ENCODE data around the gene PYM1. TPM values are rescaled to one million over a fixed set of nuclear protein-coding genes. Genes with fewer than 3 reads are reported as not detected.

The PYM1 gene
- total RNA-seq, 1 donor from 2014 or later = 41.7 TPM

DNA sequence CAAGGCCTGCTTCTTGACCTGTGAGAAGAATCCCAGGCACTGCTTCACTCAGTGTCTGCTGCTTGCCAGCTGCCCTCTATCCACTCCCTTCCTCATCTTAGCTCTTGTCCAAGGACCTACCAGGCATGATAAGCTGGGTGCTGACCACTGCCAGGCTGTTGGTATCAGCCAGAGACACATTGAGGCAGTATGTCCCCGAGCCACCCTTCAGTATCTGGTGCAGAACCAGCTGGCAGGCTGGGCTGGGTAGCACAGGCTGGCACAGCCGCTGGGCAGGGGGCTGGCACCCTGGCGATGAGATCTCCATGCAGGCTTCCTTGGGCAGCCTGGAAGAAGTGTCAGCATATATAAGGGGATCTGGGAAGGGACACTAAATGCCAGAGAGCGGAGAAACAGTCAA, 27.6 kb upstream of the PYM1 start:
- Mint-ChIP-seq H3K27ac (no peak overlapping the region), H3K4me3 (no peak overlapping the region), H3K9me3 (no peaks in the 10 kb centered on the region), H3K4me1 (no peaks in the 10 kb centered on the region), H3K36me3 (ENCODE audit: low read depth) (peaks cover 37% of the 10 kb centered on the region), H3K27me3 (no peaks in the 10 kb centered on the region)
- DNase-seq (no peak), ATAC-seq (ENCODE audit: low read depth) (no peak)
- POLR2A ChIA-PET = interaction anchor here (0.9 kb wide), 1 partner anchor 25 kb away, joined by 3 read pairs; no protein-coding TSS in a partner anchor
- CTCF ChIA-PET = interaction anchor here (1.3 to 1.6 kb wide), 2 partner anchors 15 to 40 kb away, joined by 4 read pairs; no protein-coding TSS in a partner anchor
- intact Hi-C loops (cut with micrococcal nuclease) = no loop called here
- TF ChIP-seq, protein P1, sequence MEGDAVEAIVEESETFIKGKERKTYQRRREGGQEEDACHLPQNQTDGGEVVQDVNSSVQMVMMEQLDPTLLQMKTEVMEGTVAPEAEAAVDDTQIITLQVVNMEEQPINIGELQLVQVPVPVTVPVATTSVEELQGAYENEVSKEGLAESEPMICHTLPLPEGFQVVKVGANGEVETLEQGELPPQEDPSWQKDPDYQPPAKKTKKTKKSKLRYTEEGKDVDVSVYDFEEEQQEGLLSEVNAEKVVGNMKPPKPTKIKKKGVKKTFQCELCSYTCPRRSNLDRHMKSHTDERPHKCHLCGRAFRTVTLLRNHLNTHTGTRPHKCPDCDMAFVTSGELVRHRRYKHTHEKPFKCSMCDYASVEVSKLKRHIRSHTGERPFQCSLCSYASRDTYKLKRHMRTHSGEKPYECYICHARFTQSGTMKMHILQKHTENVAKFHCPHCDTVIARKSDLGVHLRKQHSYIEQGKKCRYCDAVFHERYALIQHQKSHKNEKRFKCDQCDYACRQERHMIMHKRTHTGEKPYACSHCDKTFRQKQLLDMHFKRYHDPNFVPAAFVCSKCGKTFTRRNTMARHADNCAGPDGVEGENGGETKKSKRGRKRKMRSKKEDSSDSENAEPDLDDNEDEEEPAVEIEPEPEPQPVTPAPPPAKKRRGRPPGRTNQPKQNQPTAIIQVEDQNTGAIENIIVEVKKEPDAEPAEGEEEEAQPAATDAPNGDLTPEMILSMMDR (IDR thresholded peaks at IDR 0.05) = no peak

DNA sequence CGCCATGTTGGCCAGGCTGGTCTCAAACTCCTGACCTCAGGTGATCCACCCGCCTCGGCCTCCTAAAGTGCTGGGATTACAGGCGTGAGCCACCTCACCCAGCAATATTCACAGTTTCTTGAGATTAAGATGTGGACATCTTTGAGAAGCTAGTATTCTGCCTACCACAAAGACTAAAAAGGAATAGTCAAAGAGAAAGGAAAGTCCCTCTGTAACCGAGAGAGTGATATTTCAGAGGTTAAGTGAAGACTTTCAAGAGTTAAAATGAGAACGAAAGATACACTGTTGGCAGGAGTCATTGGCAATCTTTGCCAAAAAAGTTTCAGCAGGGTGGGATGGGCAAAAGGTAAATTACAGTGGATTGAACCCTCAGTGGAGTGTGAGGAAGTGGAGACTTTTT, 18.9 kb upstream of the PYM1 start:
- Mint-ChIP-seq H3K4me1 (no peaks in the 10 kb centered on the region), H3K4me3 (no peak overlapping the region), H3K9me3 (no peaks in the 10 kb centered on the region), H3K36me3 (ENCODE audit: low read depth) (peaks cover 74% of the 10 kb centered on the region), H3K27ac (peak overlapping the region; percentile 3), H3K27me3 (no peaks in the 10 kb centered on the region)
- ATAC-seq (ENCODE audit: low read depth) (no peak), DNase-seq (no peak)
- TF ChIP-seq, protein P1 (IDR thresholded peaks at IDR 0.05) = no peak
- ChIA-PET CTCF (no interaction called here), POLR2A (interaction anchor here (0.7 to 0.8 kb wide), 2 partner anchors 14 to 27 kb away, joined by 4 to 9 read pairs; partner anchors contain the start of gene RAB5B)
- intact Hi-C loops (cut with micrococcal nuclease) = no loop called here

DNA sequence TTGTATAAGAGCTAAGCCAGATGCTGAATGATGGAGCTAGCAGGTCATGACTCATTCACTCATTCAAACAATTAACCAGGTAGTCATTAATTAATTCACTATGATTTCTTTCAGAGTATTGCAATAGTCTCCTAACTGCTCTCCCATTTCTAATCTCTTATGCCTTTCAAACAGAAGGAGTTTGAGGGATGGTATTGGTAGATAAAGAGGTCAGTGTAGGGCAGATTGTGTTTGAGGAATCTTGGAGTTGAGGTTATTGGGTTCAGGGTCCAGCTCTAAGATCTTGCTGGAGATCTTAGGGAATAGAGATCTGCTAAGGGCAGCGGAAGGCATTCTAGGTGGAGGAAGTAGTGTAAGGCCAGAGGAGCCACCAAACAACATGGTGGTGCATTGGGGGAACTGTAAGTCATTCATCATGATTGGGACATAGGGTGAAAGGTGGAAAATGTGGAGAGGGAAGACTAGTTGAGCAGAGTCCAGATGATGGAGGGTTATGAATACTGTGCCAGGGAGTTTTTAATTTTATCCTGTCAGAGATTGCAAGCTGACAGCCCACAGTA, 15.0 kb upstream of the PYM1 start:
- H3K27me3 Mint-ChIP-seq = no peaks in the 10 kb centered on the region
- H3K9me3 Mint-ChIP-seq = no peaks in the 10 kb centered on the region
- peaks cover 86% of the 10 kb centered on the region for H3K36me3 Mint-ChIP-seq (ENCODE audit: low read depth)
- intact Hi-C loops (cut with micrococcal nuclease) = no loop called here
- ATAC-seq (ENCODE audit: low read depth) (no peak), DNase-seq (no peak)
- H3K4me3 Mint-ChIP-seq = no peak overlapping the region
- POLR2A ChIA-PET = interaction anchor here (0.5 to 1.2 kb wide), 4 partner anchors 16 to 168 kb away, joined by 3 to 4 read pairs (median 3); partner anchors contain the start of genes ORMDL2 and SARNP
- H3K27ac Mint-ChIP-seq = no peak overlapping the region
- H3K4me1 Mint-ChIP-seq = peaks cover 10% of the 10 kb centered on the region
- TF ChIP-seq, protein P1 (IDR thresholded peaks at IDR 0.05) = no peak
- CTCF ChIA-PET = interaction anchor here (1.0 to 1.4 kb wide), 4 partner anchors 8 to 204 kb away, joined by 3 to 6 read pairs (median 4); partner anchors contain the start of gene SARNP

DNA sequence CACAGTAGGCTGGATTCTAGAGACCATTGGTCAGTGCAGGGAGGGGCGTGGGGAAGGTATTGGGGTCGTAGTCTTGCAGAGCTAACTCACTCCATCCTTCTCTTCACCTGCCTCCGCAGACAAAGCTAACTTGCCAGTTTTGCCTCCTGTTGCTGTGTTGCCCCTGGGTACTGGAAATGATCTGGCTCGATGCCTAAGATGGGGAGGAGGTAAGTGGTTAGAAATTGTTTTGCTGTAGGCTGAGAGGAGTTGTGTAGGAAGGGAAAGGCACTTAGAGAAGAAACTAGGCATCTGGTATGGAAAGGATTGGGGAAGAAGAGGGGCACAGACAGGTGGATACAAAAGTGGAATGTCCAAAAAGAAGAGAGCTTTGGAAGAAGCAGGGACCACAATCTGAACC, 14.4 kb upstream of the PYM1 start:
- peak overlapping the region; percentile 51 for H3K27ac Mint-ChIP-seq
- POLR2A ChIA-PET = interaction anchor here (0.5 to 1.2 kb wide), 4 partner anchors 15 to 168 kb away, joined by 3 to 4 read pairs (median 3); partner anchors contain the start of genes ORMDL2 and SARNP
- H3K9me3 Mint-ChIP-seq = no peaks in the 10 kb centered on the region
- ATAC-seq (ENCODE audit: low read depth) (no peak), DNase-seq (no peak)
- TF ChIP-seq, protein P1 (IDR thresholded peaks at IDR 0.05) = no peak
- CTCF ChIA-PET = interaction anchor here (0.6 to 1.4 kb wide), 5 partner anchors 8 to 203 kb away, joined by 3 to 6 read pairs (median 4); partner anchors contain the start of gene SARNP
- peaks cover 88% of the 10 kb centered on the region for H3K36me3 Mint-ChIP-seq (ENCODE audit: low read depth)
- intact Hi-C loops (cut with micrococcal nuclease) = no loop called here
- no peak overlapping the region for H3K4me3 Mint-ChIP-seq
- H3K4me1 Mint-ChIP-seq = peaks cover 10% of the 10 kb centered on the region
- H3K27me3 Mint-ChIP-seq = no peaks in the 10 kb centered on the region

DNA sequence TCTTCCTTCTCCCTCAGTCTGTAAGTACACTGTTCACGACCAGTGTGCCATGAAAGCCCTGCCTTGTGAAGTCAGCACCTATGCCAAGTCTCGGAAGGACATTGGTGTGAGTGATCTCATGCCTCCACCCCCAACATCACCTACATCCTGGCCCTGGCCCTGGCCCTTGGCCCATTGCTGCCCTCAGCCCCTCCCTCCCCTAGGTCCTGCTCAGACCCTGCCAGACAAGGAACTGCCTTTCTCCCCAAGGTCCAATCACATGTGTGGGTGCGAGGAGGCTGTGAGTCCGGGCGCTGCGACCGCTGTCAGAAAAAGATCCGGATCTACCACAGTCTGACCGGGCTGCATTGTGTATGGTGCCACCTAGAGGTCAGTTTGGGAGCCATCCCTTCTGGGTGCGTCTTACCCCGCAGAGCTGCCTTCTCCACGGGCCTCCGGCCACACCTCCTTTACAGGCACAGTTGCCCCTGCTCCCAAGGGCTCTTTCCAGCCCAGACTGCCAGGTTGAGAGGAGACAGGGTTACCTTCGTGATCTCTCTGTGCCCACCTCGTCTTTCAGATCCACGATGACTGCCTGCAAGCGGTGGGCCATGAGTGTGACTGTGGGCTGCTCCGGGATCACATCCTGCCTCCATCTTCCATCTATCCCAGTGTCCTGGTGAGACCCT, 12.5 kb upstream of the PYM1 start:
- intact Hi-C loops (cut with micrococcal nuclease) = loop anchor here (1.0 kb wide), 5 partner anchors 13 to 281 kb away; partner anchors contain the start of genes DNAJC14, ORMDL2 and PYM1
- no peaks in the 10 kb centered on the region for H3K27me3 Mint-ChIP-seq
- H3K36me3 Mint-ChIP-seq (ENCODE audit: low read depth) = peaks cover 88% of the 10 kb centered on the region
- peak overlapping the region; percentile 47 for H3K27ac Mint-ChIP-seq
- no peak overlapping the region for H3K4me3 Mint-ChIP-seq
- TF ChIP-seq, protein P1 (IDR thresholded peaks at IDR 0.05) = peak; percentile 63
- peak; percentile 99 for ATAC-seq (ENCODE audit: low read depth)
- ChIA-PET POLR2A (interaction anchor here (0.5 to 3.7 kb wide), 9 partner anchors 9 to 202 kb away, joined by 3 to 50 read pairs (median 6); partner anchors contain the start of genes DNAJC14, PYM1 and RAB5B), CTCF (interaction anchor here (0.6 to 3.4 kb wide), 23 partner anchors 8 to 751 kb away, joined by 3 to 58 read pairs (median 4); partner anchors contain the start of genes BLOC1S1, DGKA, ORMDL2 and RAB5B)
- H3K4me1 Mint-ChIP-seq = peaks cover 12% of the 10 kb centered on the region
- no peaks in the 10 kb centered on the region for H3K9me3 Mint-ChIP-seq
- DNase-seq = peak; percentile 63
